ENCODE results near the gene SEMA5A. TPM values are rescaled to one million over a fixed set of nuclear protein-coding genes. Genes with fewer than 3 reads are reported as not detected.
A peak's percentile ranks its signal among the peaks of the same experiment; 100 is the strongest.

Gene SEMA5A
- total RNA-seq, 1 experiment from 2014 or later: 0.15 TPM

- Histone ChIP-seq H3K27ac (ENCODE audit: low read length) (no peak overlapping the region), H3K36me3 (ENCODE audit: control insufficient read depth, insufficient read depth, low read length) (no peaks in the 10 kb centered on the region), H3K4me1 (ENCODE audit: control insufficient read depth, insufficient read depth, low read length) (no peaks in the 10 kb centered on the region), H3K27me3 (ENCODE audit: control insufficient read depth, insufficient read depth, low read length) (no peaks in the 10 kb centered on the region), H3K9me3 (ENCODE audit: control insufficient read depth, insufficient read depth, low read depth, low read length) (no peaks in the 10 kb centered on the region), H3K4me3 (ENCODE audit: low read depth in 2 of 2, low read length in 2 of 2) (no peak overlapping the region)
- BruUV-seq (replicated peaks): no TSS peak
- ChIA-PET CTCF (no interaction called here), POLR2A (no interaction called here)
- intact Hi-C loops (cut with micrococcal nuclease; ENCODE audit: unreplicated experiment): no loop called here
- in situ Hi-C loops (cut with HindIII; ENCODE audit: low pct_unique_long_range_greater_than_20kb, low sequenced_read_pairs): no loop called here
- ATAC-seq (peak; percentile 91), DNase-seq (ENCODE audit: low read depth, low spot score) (peak; percentile 73)
- TF ChIP-seq TCF7L2 (IDR thresholded peaks at IDR 0.05; ENCODE audit: low read depth, low read length): no peak
Measured at GRCh38 chr5:9059920-9060691, 485.8 kb downstream of the SEMA5A start.

DNA sequence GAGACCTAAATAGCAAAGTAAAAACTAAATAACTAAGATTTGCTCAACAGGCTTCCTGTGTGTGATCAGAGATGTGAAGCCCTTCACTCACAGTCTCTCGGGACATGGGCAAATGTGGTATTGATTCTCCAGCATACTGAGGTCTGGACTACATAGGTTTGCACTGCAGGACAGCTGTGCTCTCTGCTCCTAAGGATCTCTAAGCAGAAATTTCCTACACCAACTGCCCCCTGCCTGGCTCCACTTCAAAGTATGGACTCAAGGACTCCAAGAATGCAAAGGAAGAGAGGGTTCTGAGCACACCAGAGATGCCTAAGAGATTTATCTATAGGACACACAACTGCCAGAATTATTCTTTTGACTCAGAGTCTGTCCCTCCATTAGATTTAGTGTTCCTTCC lies 487.2 kb downstream of the SEMA5A start:
- intact Hi-C loops (cut with micrococcal nuclease; ENCODE audit: unreplicated experiment): no loop called here
- ChIA-PET CTCF (no interaction called here), POLR2A (no interaction called here)
- Histone ChIP-seq H3K9me3 (ENCODE audit: control insufficient read depth, insufficient read depth, low read depth, low read length) (no peaks in the 10 kb centered on the region), H3K27me3 (ENCODE audit: control insufficient read depth, insufficient read depth, low read length) (no peaks in the 10 kb centered on the region), H3K36me3 (ENCODE audit: control insufficient read depth, insufficient read depth, low read length) (no peaks in the 10 kb centered on the region), H3K4me1 (ENCODE audit: control insufficient read depth, insufficient read depth, low read length) (no peaks in the 10 kb centered on the region), H3K4me3 (ENCODE audit: low read depth in 2 of 2, low read length in 2 of 2) (no peak overlapping the region), H3K27ac (ENCODE audit: low read length) (no peak overlapping the region)
- TF ChIP-seq, protein P1, sequence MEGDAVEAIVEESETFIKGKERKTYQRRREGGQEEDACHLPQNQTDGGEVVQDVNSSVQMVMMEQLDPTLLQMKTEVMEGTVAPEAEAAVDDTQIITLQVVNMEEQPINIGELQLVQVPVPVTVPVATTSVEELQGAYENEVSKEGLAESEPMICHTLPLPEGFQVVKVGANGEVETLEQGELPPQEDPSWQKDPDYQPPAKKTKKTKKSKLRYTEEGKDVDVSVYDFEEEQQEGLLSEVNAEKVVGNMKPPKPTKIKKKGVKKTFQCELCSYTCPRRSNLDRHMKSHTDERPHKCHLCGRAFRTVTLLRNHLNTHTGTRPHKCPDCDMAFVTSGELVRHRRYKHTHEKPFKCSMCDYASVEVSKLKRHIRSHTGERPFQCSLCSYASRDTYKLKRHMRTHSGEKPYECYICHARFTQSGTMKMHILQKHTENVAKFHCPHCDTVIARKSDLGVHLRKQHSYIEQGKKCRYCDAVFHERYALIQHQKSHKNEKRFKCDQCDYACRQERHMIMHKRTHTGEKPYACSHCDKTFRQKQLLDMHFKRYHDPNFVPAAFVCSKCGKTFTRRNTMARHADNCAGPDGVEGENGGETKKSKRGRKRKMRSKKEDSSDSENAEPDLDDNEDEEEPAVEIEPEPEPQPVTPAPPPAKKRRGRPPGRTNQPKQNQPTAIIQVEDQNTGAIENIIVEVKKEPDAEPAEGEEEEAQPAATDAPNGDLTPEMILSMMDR (IDR thresholded peaks at IDR 0.05): no peak
- TF ChIP-seq SIN3A (IDR thresholded peaks at IDR 0.05; ENCODE audit: borderline replicate concordance, insufficient read depth, low read depth, low read length) (no peak), TCF7L2 (IDR thresholded peaks at IDR 0.05; ENCODE audit: low read depth, low read length) (no peak), POLR2AphosphoS5 (IDR thresholded peaks at IDR 0.05; ENCODE audit: low read depth, low read length) (no peak), REST (IDR thresholded peaks at IDR 0.05; ENCODE audit: insufficient read depth in 1 of 2, low read depth in 2 of 2, low read length in 1 of 2) (no peak)
- ATAC-seq (no peak), DNase-seq (ENCODE audit: low read depth, low spot score) (no peak)
- BruUV-seq (replicated peaks): no TSS peak
- in situ Hi-C loops (cut with HindIII; ENCODE audit: low pct_unique_long_range_greater_than_20kb, low sequenced_read_pairs): no loop called here

DNA sequence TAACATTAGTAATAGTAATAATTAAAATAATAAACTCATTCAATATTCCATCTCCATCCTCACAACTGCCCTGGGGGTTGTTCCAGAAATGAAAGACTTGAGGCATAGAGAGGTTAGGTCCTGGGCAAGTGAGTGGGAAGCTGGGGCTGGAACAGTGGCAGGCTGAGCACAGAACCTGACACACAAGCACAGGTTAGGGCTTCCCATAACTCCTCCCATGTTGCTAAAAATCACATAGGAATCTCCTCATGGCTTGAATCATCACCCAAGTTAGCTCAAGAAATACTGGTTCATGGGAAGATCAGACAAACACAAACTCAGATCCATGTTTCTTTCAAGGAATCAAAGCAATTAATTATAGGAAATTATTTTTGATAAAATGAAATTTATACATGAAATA lies 487.7 kb downstream of the SEMA5A start:
- no peak for ATAC-seq
- in situ Hi-C loops (cut with HindIII; ENCODE audit: low pct_unique_long_range_greater_than_20kb, low sequenced_read_pairs): no loop called here

More for the DNA sequence above, 487.7 kb downstream of the SEMA5A start:
- TF ChIP-seq, protein P1 (IDR thresholded peaks at IDR 0.05): no peak
- TF ChIP-seq TCF7L2 (IDR thresholded peaks at IDR 0.05; ENCODE audit: low read depth, low read length): no peak
- TF ChIP-seq POLR2AphosphoS5 (IDR thresholded peaks at IDR 0.05; ENCODE audit: low read depth, low read length): no peak
- TF ChIP-seq REST (IDR thresholded peaks at IDR 0.05; ENCODE audit: insufficient read depth in 1 of 2, low read depth in 2 of 2, low read length in 1 of 2): no peak
- TF ChIP-seq SIN3A (IDR thresholded peaks at IDR 0.05; ENCODE audit: borderline replicate concordance, insufficient read depth, low read depth, low read length): no peak
- Histone ChIP-seq H3K9me3 (ENCODE audit: control insufficient read depth, insufficient read depth, low read depth, low read length) (no peaks in the 10 kb centered on the region), H3K27ac (ENCODE audit: low read length) (no peak overlapping the region), H3K4me1 (ENCODE audit: control insufficient read depth, insufficient read depth, low read length) (no peaks in the 10 kb centered on the region), H3K4me3 (ENCODE audit: low read depth in 2 of 2, low read length in 2 of 2) (no peak overlapping the region), H3K27me3 (ENCODE audit: control insufficient read depth, insufficient read depth, low read length) (no peaks in the 10 kb centered on the region), H3K36me3 (ENCODE audit: control insufficient read depth, insufficient read depth, low read length) (no peaks in the 10 kb centered on the region)
- no peak for DNase-seq (ENCODE audit: low read depth, low spot score)
- intact Hi-C loops (cut with micrococcal nuclease; ENCODE audit: unreplicated experiment): no loop called here
- ChIA-PET POLR2A (no interaction called here), CTCF (no interaction called here)
- no TSS peak for BruUV-seq (replicated peaks)
